Endometrial microvascular endothelial cells (primary cell): ENCODE measurements around the gene NLGN1. TPM values are rescaled to one million over a fixed set of nuclear protein-coding genes. Genes with fewer than 3 reads are reported as not detected.

ENCODE experiments used
- in situ Hi-C: cut with HindIII; loops from 2 replicates; pipeline ENCODE4 v1.10.0; 2017; ENCODE audit warnings: low sequenced_read_pairs, low pct_unique_long_range_greater_than_20kb; ENCODE audit errors: inconsistent ontology term
- total RNA-seq: library from RNA; depleted of rRNA; stranded (reverse); fragments of >200 nt; gene quantifications from one replicate; pipeline ENCODE4 v1.2.3, GENCODE V29; 2015; ENCODE audit errors: inconsistent ontology term

The NLGN1 gene
- total RNA-seq, 1 donor from 2014 or later, result 10.3 TPM

GRCh38 chr3:173614522-173614921 is 217.0 kb downstream of the NLGN1 start:
- in situ Hi-C loops, result no loop called here

GRCh38 chr3:173615661-173616060 is 218.1 kb downstream of the NLGN1 start:
- in situ Hi-C loops, result no loop called here

GRCh38 chr3:173617490-173617889 is 219.9 kb downstream of the NLGN1 start:
- in situ Hi-C loops, result no loop called here

DNA sequence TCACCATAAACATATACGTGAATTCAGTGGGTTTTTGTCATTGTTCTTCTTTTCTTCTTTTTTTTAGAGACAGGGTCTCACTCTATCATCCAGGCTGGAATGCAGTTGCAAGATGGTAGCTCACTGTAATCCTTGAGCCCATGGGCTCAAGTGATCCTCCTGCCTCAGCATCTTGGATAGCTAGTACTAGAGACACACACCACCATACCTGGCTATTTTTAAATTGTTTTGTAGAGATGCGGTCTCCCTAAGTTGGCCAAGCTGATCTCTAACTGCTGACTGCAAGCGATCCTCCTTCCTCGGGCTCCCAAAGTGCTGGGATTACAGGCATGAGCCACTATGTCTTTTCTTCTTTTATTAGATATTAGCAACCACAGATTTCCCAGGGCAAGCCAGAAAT is 220.6 kb downstream of the NLGN1 start:
- in situ Hi-C loops, result no loop called here

- in situ Hi-C loops, result no loop called here
Observed at GRCh38 chr3:173618703-173619102, 221.2 kb downstream of the NLGN1 start.

DNA sequence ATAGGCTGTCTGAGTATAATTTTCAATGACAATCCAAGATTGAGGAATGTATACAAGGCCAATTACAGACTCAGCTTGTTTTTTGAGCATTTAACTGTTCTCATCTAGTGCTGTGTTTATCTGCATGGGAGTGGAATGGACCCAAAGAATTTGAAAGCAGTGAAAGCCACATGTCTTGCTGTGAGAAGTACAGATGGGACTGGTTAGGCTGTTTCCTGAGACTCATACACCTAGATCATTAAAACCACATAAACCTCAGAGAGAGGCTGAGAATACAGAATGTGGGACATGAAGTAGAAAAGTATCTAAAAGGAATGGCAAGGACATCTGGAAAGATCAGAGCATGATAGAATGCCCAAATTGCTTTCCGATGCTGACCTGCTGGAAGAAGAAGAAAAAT is 224.6 kb downstream of the NLGN1 start:
- in situ Hi-C loops, result no loop called here

DNA sequence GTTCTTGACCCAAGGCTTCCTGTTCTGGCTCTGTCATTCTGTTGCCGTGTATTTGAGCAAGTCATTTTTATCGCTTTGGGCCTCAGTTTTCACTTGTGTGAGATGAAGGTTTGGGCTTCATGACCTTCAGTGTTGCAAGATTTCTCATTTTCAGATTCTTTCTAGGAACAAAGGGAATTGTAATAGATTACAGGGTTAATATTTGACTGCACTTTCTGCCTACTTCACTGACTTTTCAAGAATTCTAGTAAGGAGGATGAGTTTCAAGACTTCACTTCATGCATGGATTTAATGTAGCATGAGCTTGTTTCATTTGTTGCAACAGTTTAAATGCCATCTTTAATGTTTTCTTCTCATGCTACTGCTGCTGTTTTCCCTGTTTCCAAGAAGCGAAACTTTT is 226.5 kb downstream of the NLGN1 start:
- in situ Hi-C loops, result no loop called here

GRCh38 chr3:173630849-173631248 is 233.3 kb downstream of the NLGN1 start:
- in situ Hi-C loops, result no loop called here

DNA sequence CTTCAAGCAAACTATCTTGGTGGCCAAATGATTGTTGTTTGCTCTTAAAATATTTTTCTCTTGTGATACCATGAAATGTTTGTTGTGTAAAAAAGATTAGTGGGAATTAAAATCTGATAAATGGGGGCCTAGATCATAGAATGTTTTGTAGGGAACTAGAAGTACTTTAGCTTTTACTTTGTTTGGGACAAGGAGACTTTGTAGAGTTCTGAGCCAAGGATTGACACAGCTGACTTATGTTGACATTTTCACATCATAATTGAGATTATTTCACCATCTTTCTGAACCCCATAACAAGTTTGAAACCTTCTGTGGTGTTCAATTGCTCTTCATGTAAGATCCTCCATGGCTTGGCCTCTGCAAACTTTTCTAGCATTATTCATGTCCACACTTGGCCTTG is 235.4 kb downstream of the NLGN1 start:
- in situ Hi-C loops, result no loop called here

DNA sequence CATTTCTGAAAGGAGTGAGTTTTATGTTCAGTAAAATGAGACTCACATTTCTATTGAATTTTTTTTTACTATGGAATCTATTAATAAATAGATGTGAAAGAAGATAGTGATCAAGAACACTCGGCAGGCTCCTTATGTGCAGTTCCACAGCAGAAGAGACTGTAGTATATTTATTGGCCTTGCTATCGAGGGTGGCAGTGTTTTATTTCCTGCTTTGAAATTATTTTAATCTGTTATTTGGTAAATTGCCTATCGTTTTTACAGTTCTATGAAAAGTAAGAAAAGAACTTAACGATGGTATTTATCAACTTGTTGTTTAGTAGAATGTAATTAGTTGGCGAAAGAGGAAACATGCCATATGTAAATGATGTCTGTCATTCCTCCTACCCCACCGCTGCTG is 238.3 kb downstream of the NLGN1 start:
- in situ Hi-C loops, result no loop called here

DNA sequence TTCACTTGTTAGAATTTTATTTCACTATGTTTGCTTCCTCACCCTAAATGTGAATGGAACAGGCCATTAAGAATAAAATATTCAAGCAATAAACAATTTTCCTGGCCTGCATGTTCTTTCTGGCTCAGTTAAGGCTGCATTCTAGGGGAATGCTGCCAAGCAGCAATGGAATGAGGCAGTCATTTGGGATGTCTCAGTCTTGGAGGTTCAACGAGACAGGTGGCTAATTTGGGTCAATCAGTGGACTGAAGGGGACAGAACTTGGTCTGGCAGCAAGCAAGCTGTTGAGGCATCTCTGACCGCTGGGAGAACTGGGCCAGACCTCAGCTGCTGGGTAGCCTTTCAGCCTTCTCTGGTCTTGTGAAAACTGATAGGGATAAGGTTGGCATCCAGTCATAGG is 241.6 kb downstream of the NLGN1 start:
- in situ Hi-C loops, result no loop called here

GRCh38 chr3:173641696-173642095 is 244.2 kb downstream of the NLGN1 start:
- in situ Hi-C loops, result no loop called here

DNA sequence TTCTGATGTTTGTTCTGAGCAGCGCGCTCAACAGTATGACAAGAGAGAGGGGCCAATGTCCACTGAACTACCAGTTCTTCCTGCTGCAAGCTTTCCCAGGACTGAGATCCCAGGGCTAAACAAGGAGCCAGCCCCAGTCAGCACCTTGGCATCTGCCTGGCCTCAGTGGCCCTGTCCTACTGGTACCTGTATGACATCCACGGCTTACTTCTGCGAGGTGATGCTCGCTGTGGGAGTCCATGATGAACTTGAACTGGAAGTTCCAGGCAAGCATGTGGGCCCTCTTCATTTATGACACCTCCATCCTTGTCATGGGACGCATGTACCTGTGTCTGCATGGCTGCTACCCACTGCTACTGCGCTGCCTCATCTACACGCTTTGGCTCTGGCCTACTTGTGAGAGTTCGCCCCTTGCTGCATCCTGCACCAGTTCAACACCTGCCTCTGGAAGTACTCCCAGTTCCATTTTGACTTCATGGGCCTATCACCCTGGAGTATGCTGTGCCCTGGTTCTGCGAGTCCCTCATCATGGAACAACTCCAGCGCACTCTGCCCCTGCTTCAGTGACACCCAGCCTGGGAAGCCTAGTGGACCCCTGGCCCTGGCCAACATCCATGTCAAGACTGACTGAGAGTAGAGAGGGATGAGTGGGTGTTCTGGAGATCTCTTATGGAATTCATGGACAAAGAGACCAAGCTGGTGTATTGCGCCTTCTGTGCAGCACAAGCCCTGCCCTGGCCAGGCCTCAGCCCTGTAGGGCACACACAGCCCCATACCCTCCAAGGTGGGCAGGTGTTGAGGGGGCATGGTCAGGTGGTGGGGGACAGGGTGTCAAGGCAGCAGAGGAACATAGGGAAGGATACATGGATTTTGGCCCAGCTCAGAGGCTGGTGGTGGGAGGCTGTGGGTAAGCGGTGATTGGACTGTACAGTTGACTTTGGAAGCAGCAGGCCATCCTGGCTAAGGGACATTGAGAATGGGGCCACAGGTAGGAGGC is 246.8 kb downstream of the NLGN1 start:
- in situ Hi-C loops, result no loop called here

DNA sequence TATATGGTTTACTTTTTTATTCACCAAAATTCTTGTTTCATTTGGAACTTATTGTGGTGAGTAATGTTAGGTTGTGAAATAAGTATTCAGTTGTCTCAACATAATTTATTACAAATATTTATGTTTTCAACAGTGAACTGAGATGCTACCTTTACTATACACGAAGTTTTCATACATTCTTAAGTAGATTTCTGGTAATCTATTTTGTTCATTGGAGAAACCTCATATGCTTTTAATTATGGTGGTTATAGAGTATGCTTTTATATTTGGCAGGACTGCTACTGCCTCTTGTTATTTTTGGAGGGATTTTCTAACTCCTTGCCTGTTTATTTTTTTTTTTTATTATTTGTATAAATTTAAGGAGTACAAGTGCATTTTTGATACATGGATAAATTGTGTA is 253.1 kb downstream of the NLGN1 start:
- in situ Hi-C loops, result no loop called here

DNA sequence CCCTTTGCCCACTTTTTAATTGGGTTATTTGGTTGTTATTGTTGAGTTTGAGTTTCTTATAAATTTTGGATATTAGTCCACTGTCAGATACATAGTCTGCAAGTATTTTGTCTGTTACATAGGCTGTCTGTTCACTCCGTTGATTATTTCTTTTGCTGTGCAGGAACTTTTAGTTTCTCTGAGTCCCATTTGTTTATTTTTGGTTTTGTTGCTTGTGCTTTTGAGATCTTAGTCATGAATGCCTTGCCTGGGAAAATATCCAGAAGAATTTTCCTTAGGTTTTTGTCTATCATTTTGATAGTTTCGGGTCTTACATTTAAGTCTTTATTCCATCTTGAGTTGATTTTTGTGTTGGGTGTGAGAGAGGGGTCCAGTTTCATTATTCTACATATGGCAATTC is 254.5 kb downstream of the NLGN1 start:
- in situ Hi-C loops, result no loop called here

DNA sequence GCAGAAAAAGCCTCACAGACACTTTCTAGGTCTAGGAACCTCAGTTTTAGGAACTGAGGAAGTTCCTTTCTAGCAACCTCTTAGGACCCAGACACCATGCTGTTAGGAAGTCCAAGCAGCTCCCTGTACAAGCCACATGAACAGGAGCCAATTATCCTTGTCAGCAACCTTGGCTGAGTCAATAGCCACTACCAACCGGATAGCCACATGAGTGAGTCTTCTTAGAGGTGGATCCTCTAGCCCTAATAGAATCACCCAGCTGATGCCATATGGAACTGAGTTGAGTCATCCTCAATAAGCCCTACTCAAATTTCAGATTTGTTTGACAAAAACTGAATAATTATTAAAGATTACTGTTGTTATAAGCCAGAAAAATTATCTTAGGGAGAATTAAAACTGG is 256.2 kb downstream of the NLGN1 start:
- in situ Hi-C loops, result no loop called here

- in situ Hi-C loops, result no loop called here
Observed at GRCh38 chr3:173659972-173660371, 262.4 kb downstream of the NLGN1 start.

DNA sequence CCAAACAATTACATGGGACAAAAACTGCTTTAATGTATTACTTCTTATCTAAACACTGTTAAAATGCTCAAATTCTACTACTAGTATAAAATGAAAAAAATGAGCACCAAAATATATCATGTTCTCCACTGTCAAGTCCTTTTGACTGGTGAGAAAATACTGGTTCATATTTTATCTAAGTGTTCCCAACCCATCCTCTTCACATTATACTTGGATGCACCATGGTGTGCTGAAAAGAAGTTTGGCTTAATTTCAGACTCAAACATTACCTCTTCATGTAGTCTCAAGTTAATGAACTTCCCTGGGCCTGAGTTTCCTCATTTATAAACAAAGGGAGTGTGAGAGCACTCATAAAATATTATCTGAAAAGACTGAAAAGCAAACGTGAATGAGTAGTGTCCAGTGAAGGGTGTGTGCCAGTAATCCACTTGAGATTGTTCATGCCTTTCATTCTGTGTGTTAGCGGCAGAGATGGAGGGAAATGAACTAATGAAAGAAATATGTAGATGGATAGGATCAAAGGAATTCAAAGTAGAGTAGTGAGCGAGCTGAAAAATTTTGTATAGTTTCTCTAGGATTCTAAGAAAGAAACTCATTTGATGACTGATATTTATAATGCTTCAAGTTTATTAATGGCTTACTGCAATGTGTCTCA is 263.2 kb downstream of the NLGN1 start:
- in situ Hi-C loops, result no loop called here

DNA sequence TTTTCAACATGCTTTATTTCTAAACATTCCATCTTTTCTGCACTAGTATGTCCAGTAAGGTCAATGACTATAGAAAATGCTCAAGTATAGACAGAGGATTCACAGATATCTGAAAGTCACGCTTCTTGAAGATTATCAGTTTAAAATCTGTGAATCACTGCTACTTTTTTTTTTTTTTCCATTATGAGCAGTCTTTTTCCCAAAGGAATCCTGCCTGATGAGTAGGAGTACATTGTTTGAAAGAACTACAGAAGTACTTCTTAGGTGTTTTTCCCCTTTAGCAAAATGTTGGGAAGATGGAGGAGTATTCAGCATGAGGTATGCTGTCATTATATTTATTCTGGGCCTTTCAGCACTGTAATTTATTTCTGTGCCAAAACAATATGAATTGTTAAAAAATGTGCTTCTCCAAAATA is 266.2 kb downstream of the NLGN1 start:
- in situ Hi-C loops, result no loop called here

DNA sequence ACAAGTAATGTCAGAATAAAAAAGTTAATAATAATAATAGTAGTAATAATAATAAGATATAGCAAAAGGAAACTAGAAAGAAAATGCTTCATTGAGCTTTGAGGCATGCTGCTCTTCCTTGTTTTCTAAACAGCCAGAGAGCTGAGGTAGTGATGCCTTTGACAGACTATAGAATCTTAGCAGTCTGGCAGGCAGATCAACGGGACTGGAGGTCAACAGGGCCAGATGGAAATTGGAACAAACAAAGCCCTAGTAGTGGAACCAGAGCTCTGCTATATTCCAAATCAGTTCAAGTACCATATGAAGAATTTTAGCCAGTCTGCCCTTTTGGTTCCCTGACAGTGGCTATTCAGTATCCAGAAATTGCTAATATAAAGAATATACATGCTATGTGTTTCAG is 278.6 kb downstream of the NLGN1 start:
- in situ Hi-C loops, result no loop called here
